K562 (cell line): Measurements from ENCODE around the gene PGPEP1. TPM values are rescaled to one million over a fixed set of nuclear protein-coding genes. Genes with fewer than 3 reads are reported as not detected.

Experiments used
- EP400 ChIP-seq: fragments of 450-650 bp; IDR thresholded peaks from 2 replicates; pipeline ENCODE4 v1.6.1; 2017; ENCODE audit warnings: antibody characterized with exemption, mild to moderate bottlenecking, moderate library complexity
- SETDB1 ChIP-seq: IDR thresholded peaks from one replicate; pipeline ENCODE4 v1.6.1; 2012; ENCODE audit warnings: low read length, control low read depth, inconsistent platforms
- SFPQ ChIP-seq: fragments of 200-400 bp; formaldehyde crosslinking; IDR thresholded peaks from 2 replicates; pipeline ENCODE4 v1.6.1; 2017; ENCODE audit warnings: mild to moderate bottlenecking, low read depth, low read length, moderate library complexity
- ZBTB26 ChIP-seq: fragments of 450-650 bp; formaldehyde crosslinking; IDR thresholded peaks from 2 replicates; pipeline ENCODE4 v1.4.0; 2022; ENCODE audit warnings: missing genetic modification characterization
- ZNF280A ChIP-seq: fragments of 450-650 bp; IDR thresholded peaks from 2 replicates; pipeline ENCODE4 v1.6.1; 2018; ENCODE audit warnings: mild to moderate bottlenecking, low read depth; ENCODE audit not compliant: partially characterized antibody
- polyA plus RNA-seq, 8 experiments: library from polyadenylated mRNA; depleted of rRNA in 4 of 8; stranded (reverse) in 5 of 8; unstranded in 3 of 8; fragments of >200 nt; fragmentation: Nextera tagmentation in 2 of 8; fragmentation: Illumina TruSeq in 1 of 8; extraction: Ambion mirVana in 2 of 8; extraction: Trizol in 1 of 8; gene quantifications; 2 replicates each; pipeline versions ENCODE4 v1.2.1 to v1.2.3, GENCODE V29; 2011 to 2014; ENCODE audit warnings: inconsistent platforms in 1 of 8, missing spikeins in 1 of 8
- total RNA-seq, 7 experiments: library from RNA; depleted of rRNA in 6 of 7; stranded (reverse); fragments of >200 nt in 6 of 7; fragmentation: Illumina TruSeq in 2 of 7; extraction: Trizol in 2 of 7; gene quantifications; 2 replicates each; pipeline versions ENCODE4 v1.2.1 to v1.2.3, GENCODE V29; 2011 to 2021; ENCODE audit warnings: low replicate concordance in 1 of 7

The PGPEP1 gene
- total and polyA plus RNA-seq, 9 of the 15 experiments (the other 6 are each of a cell fraction or from before 2014, with no cell fraction given): 10.0 to 69.6 (median 33.5) TPM

GRCh38 chr19:18293642-18294466, 46.5 kb upstream of the PGPEP1 start (continued):
- TF ChIP-seq SFPQ (no peak), ZBTB26 (CRISPR knock-in tag) (no peak), ZNF280A (no peak), SETDB1 (no peak), EP400 (no peak)
- TF ChIP-seq, all 486 proteins: peak for 15
